K562 (cell line): ENCODE measurements around the gene FBXW7. TPM values are rescaled to one million over a fixed set of nuclear protein-coding genes. Genes with fewer than 3 reads are reported as not detected.

Source experiments
- ASH1L ChIP-seq: fragments of 450-650 bp; IDR thresholded peaks from 2 replicates; pipeline ENCODE4 v1.6.1; 2018; ENCODE audit warnings: borderline replicate concordance, mild to moderate bottlenecking, low read depth; ENCODE audit not compliant: partially characterized antibody
- DMBX1 ChIP-seq: fragments of 250-450 bp; sonication (Bioruptor Pico); IDR thresholded peaks from 2 replicates; pipeline ENCODE4 v1.8.0; 2022; ENCODE audit warnings: inconsistent platforms, mild to moderate bottlenecking, moderate library complexity, borderline replicate concordance
- EHMT2 ChIP-seq: fragments of 450-650 bp; IDR thresholded peaks from 2 replicates; pipeline ENCODE4 v1.6.1; 2018; ENCODE audit warnings: antibody characterized with exemption
- ESRRB ChIP-seq: fragments of 250-450 bp; sonication (Bioruptor Pico); IDR thresholded peaks from 2 replicates; pipeline ENCODE4 v1.5.0; 2020; ENCODE audit warnings: mild to moderate bottlenecking, moderate library complexity, borderline replicate concordance
- HBP1 ChIP-seq: fragments of 450-650 bp; formaldehyde crosslinking; IDR thresholded peaks from 2 replicates; pipeline ENCODE4 v1.4.0; 2022; ENCODE audit warnings: missing genetic modification characterization
- HMGN3 ChIP-seq: IDR thresholded peaks from 2 replicates; pipeline ENCODE4 v1.6.1; 2011; ENCODE audit warnings: borderline replicate concordance, low read depth, mild to moderate bottlenecking, mixed read lengths, low read length; ENCODE audit not compliant: insufficient read length; ENCODE audit errors: extremely low read depth
- IRF2 ChIP-seq: sonication (generic); formaldehyde crosslinking; IDR thresholded peaks from 2 replicates; pipeline ENCODE4 v1.8.1; 2022; ENCODE audit warnings: mild to moderate bottlenecking, missing genetic modification reagents
- L3MBTL2 ChIP-seq: fragments of 450-650 bp; IDR thresholded peaks from 2 replicates; pipeline ENCODE4 v1.6.1; 2016; ENCODE audit warnings: mild to moderate bottlenecking, moderate library complexity
- MAFF ChIP-seq: IDR thresholded peaks from 2 replicates; pipeline ENCODE4 v1.6.1; 2012; ENCODE audit warnings: low read length, improper control_type of control experiment
- MAFK ChIP-seq: IDR thresholded peaks from 2 replicates; pipeline ENCODE4 v1.6.1; 2011; ENCODE audit warnings: low read length, improper control_type of control experiment
- MED1 ChIP-seq: sonication (generic); formaldehyde crosslinking; IDR thresholded peaks from 2 replicates; pipeline ENCODE4 v1.8.1; 2023; ENCODE audit warnings: missing genetic modification reagents, borderline replicate concordance
- MXI1 ChIP-seq: IDR thresholded peaks from 2 replicates; pipeline ENCODE4 v1.6.1; 2011; ENCODE audit warnings: low read depth, mild to moderate bottlenecking, improper control_type of control experiment, low read length
- MYC ChIP-seq, 2 experiments: fragments of 250-450 bp in 1 of 2; sonication (Bioruptor Pico) in 1 of 2; IDR thresholded peaks; 2 replicates each; pipeline versions ENCODE4 v1.5.1 to v1.6.1; 2012 to 2021; ENCODE audit warnings: low read depth in 2 of 2, borderline replicate concordance in 1 of 2, improper control_type of control experiment in 1 of 2, low read length in 1 of 2, mild to moderate bottlenecking in 1 of 2, moderate library complexity in 1 of 2
- POLR2H ChIP-seq: IDR thresholded peaks from 2 replicates; pipeline ENCODE4 v1.6.1; 2016; ENCODE audit warnings: missing genetic modification characterization, low read depth, mild to moderate bottlenecking, control low read depth, missing compliant biosample characterization, moderate library complexity
- SFPQ ChIP-seq: fragments of 200-400 bp; formaldehyde crosslinking; IDR thresholded peaks from 2 replicates; pipeline ENCODE4 v1.6.1; 2017; ENCODE audit warnings: mild to moderate bottlenecking, low read depth, low read length, moderate library complexity
- SRF ChIP-seq, 2 experiments: fragments of 250-450, 450-650 bp in 1 of 2; sonication (Bioruptor Pico) in 1 of 2; sonication (generic) in 1 of 2; formaldehyde crosslinking; IDR thresholded peaks; 2 replicates each; pipeline versions ENCODE4 v1.5.0 to v1.5.1; 2020 to 2022; ENCODE audit warnings: mild to moderate bottlenecking in 1 of 2, missing genetic modification reagents in 1 of 2
- STAT5B ChIP-seq: fragments of 250-450 bp; sonication (Bioruptor Pico); IDR thresholded peaks from 2 replicates; pipeline ENCODE4 v1.8.0; 2021; ENCODE audit warnings: mild to moderate bottlenecking, inconsistent platforms
- THRA ChIP-seq: fragments of 450-650 bp; IDR thresholded peaks from 2 replicates; pipeline ENCODE4 v1.6.1; 2017; ENCODE audit warnings: mild to moderate bottlenecking, moderate library complexity
- ZNF239 ChIP-seq: fragments of 250-450 bp; sonication (Bioruptor Pico); IDR thresholded peaks from 2 replicates; pipeline ENCODE4 v1.4.0; 2020; ENCODE audit warnings: mild to moderate bottlenecking
- ZNF316 ChIP-seq: fragments of 450-650 bp; IDR thresholded peaks from 2 replicates; pipeline ENCODE4 v1.6.1; 2016
- ZNF431 ChIP-seq: sonication (generic); formaldehyde crosslinking; IDR thresholded peaks from 2 replicates; pipeline ENCODE4 v1.8.0; 2022; ENCODE audit warnings: mild to moderate bottlenecking, missing genetic modification reagents
- ZNF507 ChIP-seq: conservative IDR thresholded peaks from 2 replicates; pipeline ENCODE4 v1.6.1; 2017; ENCODE audit warnings: missing genetic modification characterization, missing compliant biosample characterization
- ZNF76 ChIP-seq: fragments of 250-450 bp; sonication (Bioruptor Pico); IDR thresholded peaks from 2 replicates; pipeline ENCODE4 v1.4.0; 2020; ENCODE audit warnings: mild to moderate bottlenecking, moderate library complexity, borderline replicate concordance
- polyA plus RNA-seq, 8 experiments: library from polyadenylated mRNA; depleted of rRNA in 4 of 8; stranded (reverse) in 5 of 8; unstranded in 3 of 8; fragments of >200 nt; fragmentation: Nextera tagmentation in 2 of 8; fragmentation: Illumina TruSeq in 1 of 8; extraction: Ambion mirVana in 2 of 8; extraction: Trizol in 1 of 8; gene quantifications; 2 replicates each; pipeline versions ENCODE4 v1.2.1 to v1.2.3, GENCODE V29; 2011 to 2014; ENCODE audit warnings: inconsistent platforms in 1 of 8, missing spikeins in 1 of 8
- total RNA-seq, 7 experiments: library from RNA; depleted of rRNA in 6 of 7; stranded (reverse); fragments of >200 nt in 6 of 7; fragmentation: Illumina TruSeq in 2 of 7; extraction: Trizol in 2 of 7; gene quantifications; 2 replicates each; pipeline versions ENCODE4 v1.2.1 to v1.2.3, GENCODE V29; 2011 to 2021; ENCODE audit warnings: low replicate concordance in 1 of 7

FBXW7 gene
- total and polyA plus RNA-seq, 9 of the 15 experiments (the other 6 are each of a cell fraction or from before 2014, with no cell fraction given), result 6.8 to 44.2 (median 16.4) TPM

- no peak for TF ChIP-seq ASH1L
- TF ChIP-seq ZNF76 (CRISPR knock-in tag), result no peak
- TF ChIP-seq SFPQ, result no peak
- TF ChIP-seq DMBX1, result no peak
- no peak for TF ChIP-seq MYC (IDR thresholded peaks at IDR 0.05; ENCODE audit: low read depth, low read length)
- no peak for TF ChIP-seq MYC (CRISPR knock-in tag; IDR thresholded peaks at IDR 0.05; ENCODE audit: borderline replicate concordance, low read depth)
- TF ChIP-seq MED1 (CRISPR knock-in tag), result no peak
- TF ChIP-seq POLR2H, result no peak
- no peak for TF ChIP-seq HMGN3
- peak; percentile 78 for TF ChIP-seq MAFK
- no peak for TF ChIP-seq SRF (CRISPR knock-in tag; IDR thresholded peaks at IDR 0.05)
- TF ChIP-seq ZNF507 (tag), result no peak
- TF ChIP-seq MAFF, result peak; percentile 74
- TF ChIP-seq ZNF239 (CRISPR knock-in tag), result no peak
- TF ChIP-seq STAT5B, result no peak
- no peak for TF ChIP-seq IRF2 (CRISPR knock-in tag)
- TF ChIP-seq ZNF316, result peak; percentile 87
- TF ChIP-seq THRA, result no peak
- TF ChIP-seq EHMT2, result no peak
- TF ChIP-seq HBP1 (CRISPR knock-in tag), result no peak
- TF ChIP-seq ZNF431 (CRISPR knock-in tag), result no peak
- no peak for TF ChIP-seq L3MBTL2
- TF ChIP-seq MXI1, result no peak
- no peak for TF ChIP-seq ESRRB
These were observed 55.0 kb downstream of the FBXW7 start (continued) for GRCh38 chr4:152480901-152481300.
